WI38 (cell line): ENCODE measurements around the gene MAD1L1.
"Not testable (repeated sequence)": the region's sequence is repeated elsewhere in the genome, so short reads cannot be mapped to it uniquely, and the experiment has no call there.

Experiments used
- H3K4me3 ChIP-seq: 2 replicates; pipeline ENCODE4 v1.5.1; 2011; ENCODE audit warnings: low read depth, mild to moderate bottlenecking, control low read depth, low read length
- CTCF ChIP-seq: IDR thresholded peaks from 2 replicates; pipeline ENCODE4 v1.5.1; 2012; ENCODE audit warnings: low read depth, mild to moderate bottlenecking, control low read depth, low read length

Gene MAD1L1

GRCh38 chr7:1971946-1972654, 260.6 kb downstream of the MAD1L1 start:
- TF ChIP-seq CTCF = no peak
- no peak overlapping the region for H3K4me3 ChIP-seq

GRCh38 chr7:1970895-1971294, 261.9 kb downstream of the MAD1L1 start:
- TF ChIP-seq CTCF = no peak

GRCh38 chr7:1970285-1970660, 262.5 kb downstream of the MAD1L1 start:
- H3K4me3 ChIP-seq = not testable (repeated sequence)

More at GRCh38 chr7:1970895-1971294, 261.9 kb downstream of the MAD1L1 start:
- no peak overlapping the region for H3K4me3 ChIP-seq

- no peak overlapping the region for H3K4me3 ChIP-seq
- TF ChIP-seq CTCF = no peak
Observed at GRCh38 chr7:1969459-1970284, 263.1 kb downstream of the MAD1L1 start.

GRCh38 chr7:1968397-1969111, 264.2 kb downstream of the MAD1L1 start:
- no peak overlapping the region for H3K4me3 ChIP-seq
- no peak for TF ChIP-seq CTCF

GRCh38 chr7:1967512-1968396, 265.0 kb downstream of the MAD1L1 start:
- no peak for TF ChIP-seq CTCF
- H3K4me3 ChIP-seq = no peak overlapping the region

- H3K4me3 ChIP-seq = no peak overlapping the region
- no peak for TF ChIP-seq CTCF
Observed at GRCh38 chr7:1966631-1967200, 266.0 kb downstream of the MAD1L1 start.
